OCI-LY1 (cell line): Measurements from ENCODE around the gene MECP2.

ENCODE experiments used
- H2AFZ ChIP-seq: fragments of 200-600 bp; sonication (generic), shearing (Covaris generic); 2 replicates; pipeline ENCODE4 v1.6.0; 2014; ENCODE audit warnings: antibody characterized with exemption, mild to moderate bottlenecking, low read length
- H3F3A ChIP-seq: fragments of 200-600 bp; sonication (generic), shearing (Covaris generic); 2 replicates; pipeline ENCODE4 v1.6.0; 2014; ENCODE audit warnings: mild to moderate bottlenecking, antibody characterized with exemption, low read length, moderate library complexity; ENCODE audit not compliant: insufficient read depth
- H3K27ac ChIP-seq: fragments of 200-600 bp; sonication (generic); 2 replicates; pipeline ENCODE4 v1.5.1; 2014; ENCODE audit warnings: low read length, mixed run types, mild to moderate bottlenecking, low read depth; ENCODE audit not compliant: poor library complexity, severe bottlenecking
- H3K27me3 ChIP-seq: fragments of 200-600 bp; sonication (generic); 2 replicates; pipeline ENCODE4 v1.6.0; 2014; ENCODE audit warnings: antibody characterized with exemption, mild to moderate bottlenecking, low read length, moderate library complexity; ENCODE audit not compliant: insufficient read depth
- H3K36me3 ChIP-seq: fragments of 200-600 bp; sonication (generic); 2 replicates; pipeline ENCODE4 v1.6.1; 2014; ENCODE audit warnings: mild to moderate bottlenecking, antibody characterized with exemption, low read length, moderate library complexity, mixed read lengths; ENCODE audit not compliant: insufficient read depth
- H3K4me1 ChIP-seq: fragments of 200-600 bp; sonication (generic); 2 replicates; pipeline ENCODE4 v1.5.1; 2014; ENCODE audit warnings: mild to moderate bottlenecking, low read length, moderate library complexity; ENCODE audit not compliant: insufficient read depth, severe bottlenecking
- H3K4me2 ChIP-seq: fragments of 200-600 bp; sonication (generic), shearing (Covaris generic); 2 replicates; pipeline ENCODE4 v1.6.1; 2014; ENCODE audit warnings: low read length
- H3K4me3 ChIP-seq: fragments of 200-600 bp; sonication (generic); 2 replicates; pipeline ENCODE4 v1.5.1; 2014; ENCODE audit warnings: low read length, low read depth, mild to moderate bottlenecking, mixed read lengths; ENCODE audit not compliant: poor library complexity, severe bottlenecking
- H3K79me2 ChIP-seq: fragments of 200-600 bp; shearing (Covaris generic); 2 replicates; pipeline ENCODE4 v1.6.1; 2016; ENCODE audit warnings: mixed run types, low read length, mixed read lengths; ENCODE audit not compliant: insufficient read depth
- H3K9ac ChIP-seq: fragments of 200-600 bp; sonication (generic), shearing (Covaris generic); 2 replicates; pipeline ENCODE4 v1.6.1; 2014; ENCODE audit warnings: mild to moderate bottlenecking, low read length, mixed read lengths
- H3K9me2 ChIP-seq: fragments of 200-600 bp; sonication (generic), shearing (Covaris generic); 2 replicates; pipeline ENCODE4 v1.6.1; 2014; ENCODE audit warnings: low read depth, mild to moderate bottlenecking, low read length, mixed read lengths
- H3K9me3 ChIP-seq: fragments of 200-600 bp; shearing (Covaris generic); 2 replicates; pipeline ENCODE4 v1.6.1; 2014; ENCODE audit warnings: low read length, mixed read lengths
- H4K20me1 ChIP-seq: fragments of 200-600 bp; sonication (generic), shearing (Covaris generic); 2 replicates; pipeline ENCODE4 v1.6.0; 2016; ENCODE audit warnings: mild to moderate bottlenecking, low read length; ENCODE audit not compliant: insufficient read depth
- CTCF ChIP-seq: fragments of 200-600 bp; sonication (generic), shearing (Covaris generic); IDR thresholded peaks from 2 replicates; pipeline ENCODE4 v1.5.1; 2017; ENCODE audit warnings: mild to moderate bottlenecking, antibody characterized with exemption, low read length, moderate library complexity, mixed read lengths
- EZH2 ChIP-seq: fragments of 200-600 bp; sonication (generic), shearing (Covaris generic); IDR thresholded peaks from 2 replicates; pipeline ENCODE4 v1.8.0; 2017; ENCODE audit warnings: borderline replicate concordance, mixed run types, mild to moderate bottlenecking, antibody characterized with exemption, low read length, moderate library complexity, mixed read lengths

Gene MECP2

GRCh38 chrX:154006947-154007346 lies 90.6 kb downstream of the MECP2 start:
- H3K79me2 ChIP-seq: no peaks in the 10 kb centered on the region
- H2AFZ ChIP-seq: no peak overlapping the region
- no peaks in the 10 kb centered on the region for H3K9me2 ChIP-seq
- no peaks in the 10 kb centered on the region for H3F3A ChIP-seq
- no peaks in the 10 kb centered on the region for H4K20me1 ChIP-seq
- no peaks in the 10 kb centered on the region for H3K9me3 ChIP-seq
- H3K4me1 ChIP-seq: peaks cover 44% of the 10 kb centered on the region
- H3K27ac ChIP-seq: peak overlapping the region; percentile 76
- no peak overlapping the region for H3K4me3 ChIP-seq
- peaks cover 21% of the 10 kb centered on the region for H3K36me3 ChIP-seq
- no peak overlapping the region for H3K9ac ChIP-seq
- H3K4me2 ChIP-seq: no peak overlapping the region
- TF ChIP-seq EZH2 (no peak), CTCF (no peak)
- H3K27me3 ChIP-seq: no peaks in the 10 kb centered on the region

- H3K4me1 ChIP-seq: peaks cover 49% of the 10 kb centered on the region
- peak overlapping the region; percentile 0; the same call in 1 of the 2 replicates for H3K9ac ChIP-seq
Observed at GRCh38 chrX:154004315-154004714, 93.2 kb downstream of the MECP2 start.

GRCh38 chrX:154002215-154002719 lies 95.2 kb downstream of the MECP2 start:
- TF ChIP-seq CTCF: no peak
- TF ChIP-seq EZH2: no peak
- peak overlapping the region; percentile 42; the same call in 1 of the 2 replicates for H2AFZ ChIP-seq
- H3F3A ChIP-seq: no peaks in the 10 kb centered on the region
- peak overlapping the region; percentile 54 for H3K9ac ChIP-seq
- no peaks in the 10 kb centered on the region for H3K27me3 ChIP-seq
- H3K27ac ChIP-seq: peak overlapping the region; percentile 73
- H3K4me3 ChIP-seq: peak overlapping the region; percentile 22
- no peaks in the 10 kb centered on the region for H3K79me2 ChIP-seq
- H3K9me3 ChIP-seq: no peaks in the 10 kb centered on the region
- H3K4me2 ChIP-seq: peak overlapping the region; percentile 52
- no peaks in the 10 kb centered on the region for H3K36me3 ChIP-seq
- H4K20me1 ChIP-seq: no peaks in the 10 kb centered on the region
- no peaks in the 10 kb centered on the region for H3K9me2 ChIP-seq
- H3K4me1 ChIP-seq: peaks cover 35% of the 10 kb centered on the region

More at GRCh38 chrX:154004315-154004714, 93.2 kb downstream of the MECP2 start:
- Histone ChIP-seq H3K4me2 (peak overlapping the region; percentile 6; the same call in 1 of the 2 replicates), H3K9me2 (no peaks in the 10 kb centered on the region), H3K4me3 (no peak overlapping the region), H3K27ac (peak overlapping the region; percentile 73), H2AFZ (no peak overlapping the region), H3K36me3 (no peaks in the 10 kb centered on the region; the same call in 1 of the 2 replicates), H3K9me3 (no peaks in the 10 kb centered on the region), H3K27me3 (no peaks in the 10 kb centered on the region), H3F3A (no peaks in the 10 kb centered on the region), H4K20me1 (no peaks in the 10 kb centered on the region), H3K79me2 (no peaks in the 10 kb centered on the region)
- TF ChIP-seq EZH2: no peak
- no peak for TF ChIP-seq CTCF
